NCI-H2171 treated with DMSO at 0.1 percent for 48 hours (cell line): ENCODE measurements around the gene PTPRN2.
"Not testable (repeated sequence)": the region's sequence is repeated elsewhere in the genome, so short reads cannot be mapped to it uniquely, and the experiment has no call there.

Experiments
- DNase-seq: peaks from one replicate; lab custom pipeline; 2025; lab: John Stamatoyannopoulos, UW

The PTPRN2 gene

DNA sequence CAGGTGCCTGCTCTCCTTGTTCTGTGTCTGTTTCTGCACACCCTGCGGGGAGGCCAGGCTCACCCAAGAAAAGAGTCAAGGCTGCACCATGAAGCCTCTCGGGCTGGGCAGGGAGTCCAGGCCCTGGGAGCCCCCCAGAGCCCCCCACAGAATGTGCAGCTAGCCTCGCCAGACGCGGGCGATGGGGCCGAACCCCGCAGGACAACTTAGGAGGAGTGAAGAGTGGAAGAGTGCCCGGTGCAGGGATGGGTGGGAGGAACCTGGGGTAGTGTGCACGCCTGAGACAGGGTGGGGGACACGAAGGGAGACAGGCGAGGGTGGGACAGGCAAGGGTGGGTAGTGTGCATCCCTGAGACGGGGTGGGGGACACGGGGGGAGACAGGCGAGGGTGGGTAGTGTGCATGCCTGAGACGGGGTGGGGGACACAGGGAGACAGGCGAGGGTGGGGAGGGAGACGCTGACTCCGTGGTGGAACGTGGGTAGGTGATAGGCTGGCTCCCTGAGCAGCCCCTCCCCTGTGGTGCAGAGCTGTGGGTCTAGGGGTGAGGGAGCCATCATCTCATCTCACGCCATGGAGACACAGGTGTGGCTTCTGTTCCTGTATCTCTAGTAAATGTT lies 635.5 kb downstream of the PTPRN2 start:
- no peak for DNase-seq

DNA sequence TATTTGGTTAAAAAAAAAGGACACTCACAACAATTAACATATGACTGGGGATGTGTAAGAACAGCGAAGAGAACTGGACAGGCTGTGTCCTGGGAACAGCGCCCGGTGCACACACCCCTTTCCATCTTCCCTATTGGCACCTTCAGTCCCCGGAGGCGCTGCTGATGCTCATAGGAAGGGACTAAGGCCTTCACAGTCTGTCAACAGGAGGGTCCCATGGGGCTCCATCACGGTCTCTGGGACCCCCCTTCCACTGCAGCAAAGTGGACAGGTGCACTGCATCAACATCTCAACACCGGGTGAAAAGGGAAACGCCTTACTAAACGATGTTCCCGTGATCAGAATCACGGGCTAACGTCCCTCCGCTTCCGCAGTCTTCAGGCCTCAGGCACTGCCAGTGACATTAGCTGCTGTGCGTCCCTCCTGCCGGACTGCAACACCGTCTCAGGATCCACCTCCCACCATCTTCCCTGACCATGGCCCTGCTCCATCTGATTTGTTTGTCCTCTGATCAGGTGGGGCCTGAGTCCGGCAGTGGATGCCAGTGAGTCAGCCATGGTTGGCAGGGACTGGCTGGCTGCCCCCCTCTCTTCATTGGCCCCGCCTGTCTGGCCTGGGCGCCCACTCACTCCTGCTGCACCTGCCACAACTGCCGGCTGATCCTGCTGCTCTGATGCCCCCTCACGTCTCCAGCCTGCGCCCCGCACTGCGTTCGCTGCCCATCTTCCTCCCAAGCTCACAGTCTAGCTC lies 636.1 kb downstream of the PTPRN2 start:
- no peak for DNase-seq

DNA sequence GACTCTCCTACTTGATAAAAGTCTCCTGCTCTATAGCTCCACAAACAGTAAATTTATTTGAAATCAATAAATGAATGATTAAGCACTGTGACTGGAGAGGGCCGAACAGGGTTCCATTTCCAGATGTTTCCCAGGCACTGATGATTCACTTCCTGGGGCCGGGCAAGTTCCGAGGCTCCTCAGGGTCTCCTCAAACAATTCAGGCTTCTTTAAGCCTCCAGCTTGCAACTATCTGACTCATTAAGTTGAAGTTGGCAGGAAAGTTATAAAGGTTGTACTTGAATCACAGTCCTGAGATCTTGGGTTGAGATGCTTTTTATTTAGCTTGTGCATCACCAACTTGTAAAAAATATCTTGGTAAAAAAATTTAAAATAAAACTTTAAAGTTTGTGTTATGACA lies 637.9 kb downstream of the PTPRN2 start:
- DNase-seq, result no peak

- no peak for DNase-seq
Observed at GRCh38 chr7:157947504-157947903, 640.1 kb downstream of the PTPRN2 start.

GRCh38 chr7:157946398-157947060 lies 641.1 kb downstream of the PTPRN2 start:
- no peak for DNase-seq

- no peak for DNase-seq
Observed at GRCh38 chr7:157945401-157945800, 642.2 kb downstream of the PTPRN2 start.

- no peak for DNase-seq
Observed at GRCh38 chr7:157944734-157945291, 642.8 kb downstream of the PTPRN2 start.

GRCh38 chr7:157944051-157944450 lies 643.6 kb downstream of the PTPRN2 start:
- no peak for DNase-seq

DNA sequence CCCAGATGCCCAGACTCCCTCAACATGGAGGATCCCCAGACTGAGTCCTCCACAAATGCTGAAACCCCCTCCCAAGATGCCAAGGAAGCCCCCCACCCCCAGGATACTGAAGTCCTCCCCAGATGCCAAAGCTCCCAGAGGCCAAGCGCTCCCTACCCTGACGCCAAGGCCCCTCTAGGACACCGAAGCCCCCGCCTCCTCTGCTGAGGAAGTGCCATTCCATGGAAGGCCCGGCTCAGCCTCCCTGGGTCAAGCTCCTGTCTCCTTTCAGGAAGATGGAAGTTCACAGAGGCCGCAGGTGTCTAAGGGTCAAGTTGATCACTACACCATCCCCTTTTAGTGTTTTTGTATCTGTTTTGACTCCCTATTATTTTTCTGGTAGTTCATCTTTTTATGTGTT lies 644.1 kb downstream of the PTPRN2 start:
- DNase-seq, result no peak

DNA sequence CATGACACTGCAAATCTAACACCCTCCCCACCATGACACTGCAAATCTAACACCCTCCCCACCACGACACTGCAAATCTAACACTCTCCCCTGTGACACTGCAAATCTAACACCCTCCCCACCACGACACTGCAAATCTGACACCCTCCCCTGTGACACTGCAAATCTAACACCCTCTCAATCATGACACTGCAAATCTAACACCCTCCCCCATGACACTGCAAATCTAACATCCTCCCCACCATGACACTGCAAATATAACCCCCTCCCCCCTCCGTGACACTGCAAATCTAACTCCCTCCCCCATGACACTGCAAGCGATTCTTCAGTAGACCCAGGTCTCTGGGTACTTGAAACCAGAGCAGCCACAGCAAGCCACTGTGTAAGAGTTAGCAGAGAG lies 646.4 kb downstream of the PTPRN2 start:
- peak; percentile 6 for DNase-seq

- DNase-seq, result no peak
Observed at GRCh38 chr7:157940497-157940896, 647.1 kb downstream of the PTPRN2 start.

- no peak for DNase-seq
Observed at GRCh38 chr7:157938211-157938610, 649.4 kb downstream of the PTPRN2 start.

DNA sequence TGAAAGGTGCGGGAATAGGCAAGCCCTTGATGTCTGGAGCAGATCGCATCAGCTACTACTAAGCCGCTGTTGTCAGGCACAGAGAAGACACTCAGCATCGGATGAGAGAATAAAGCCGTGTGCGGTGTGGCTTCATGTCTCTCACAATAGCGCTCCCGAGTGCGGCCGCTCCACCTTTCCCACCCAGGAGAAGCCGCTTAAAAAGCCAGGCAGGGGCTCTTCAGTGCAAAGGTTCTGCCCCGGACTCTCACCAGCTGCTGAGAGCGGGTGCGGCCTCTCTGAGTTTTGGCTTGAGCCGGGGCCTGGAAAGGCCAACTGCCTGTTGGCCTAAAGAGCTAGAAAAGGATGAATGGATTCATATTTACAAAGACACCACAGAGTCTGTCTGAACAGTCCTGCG lies 650.2 kb downstream of the PTPRN2 start:
- DNase-seq, result no peak

- DNase-seq, result no peak
Observed at GRCh38 chr7:157936976-157937375, 650.6 kb downstream of the PTPRN2 start.

- DNase-seq, result not testable (repeated sequence)
Observed at GRCh38 chr7:157935721-157936120, 651.9 kb downstream of the PTPRN2 start.

GRCh38 chr7:157933219-157934155 lies 654.1 kb downstream of the PTPRN2 start:
- DNase-seq, result not testable (repeated sequence)

DNA sequence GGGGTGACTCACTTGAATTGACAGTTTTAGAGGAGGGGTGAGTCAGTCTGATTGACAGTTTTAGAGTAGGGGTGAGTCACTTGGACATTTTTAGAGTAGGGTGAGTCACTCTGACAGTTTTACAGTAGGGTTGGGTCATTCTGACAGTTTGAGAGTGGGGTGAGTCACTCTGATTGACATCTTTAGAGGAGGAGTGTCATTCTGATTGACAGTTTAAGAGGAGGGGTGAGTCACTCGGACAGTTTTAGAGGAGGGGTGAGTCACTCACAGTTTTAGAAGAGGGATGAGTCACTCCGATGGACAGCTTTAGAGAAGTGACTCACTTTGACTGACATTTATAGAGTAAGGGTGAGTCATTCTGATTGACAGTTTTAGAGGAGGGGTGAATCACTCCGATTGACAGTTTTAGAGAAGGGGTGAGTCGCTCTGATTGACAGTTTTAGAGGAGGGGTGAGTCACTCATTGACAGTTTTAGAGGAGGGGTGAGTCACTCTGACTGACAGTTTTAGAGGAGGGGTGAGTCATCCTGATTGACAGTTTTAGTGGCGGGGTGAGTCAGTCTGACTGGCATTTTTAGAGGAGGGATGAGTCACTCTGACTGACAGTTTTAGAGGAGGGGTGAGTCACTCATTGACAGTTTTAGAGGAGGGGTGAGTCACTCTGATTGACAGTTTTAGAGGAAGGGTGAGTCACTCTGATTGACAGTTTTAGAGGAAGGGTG lies 655.0 kb downstream of the PTPRN2 start:
- no peak for DNase-seq

DNA sequence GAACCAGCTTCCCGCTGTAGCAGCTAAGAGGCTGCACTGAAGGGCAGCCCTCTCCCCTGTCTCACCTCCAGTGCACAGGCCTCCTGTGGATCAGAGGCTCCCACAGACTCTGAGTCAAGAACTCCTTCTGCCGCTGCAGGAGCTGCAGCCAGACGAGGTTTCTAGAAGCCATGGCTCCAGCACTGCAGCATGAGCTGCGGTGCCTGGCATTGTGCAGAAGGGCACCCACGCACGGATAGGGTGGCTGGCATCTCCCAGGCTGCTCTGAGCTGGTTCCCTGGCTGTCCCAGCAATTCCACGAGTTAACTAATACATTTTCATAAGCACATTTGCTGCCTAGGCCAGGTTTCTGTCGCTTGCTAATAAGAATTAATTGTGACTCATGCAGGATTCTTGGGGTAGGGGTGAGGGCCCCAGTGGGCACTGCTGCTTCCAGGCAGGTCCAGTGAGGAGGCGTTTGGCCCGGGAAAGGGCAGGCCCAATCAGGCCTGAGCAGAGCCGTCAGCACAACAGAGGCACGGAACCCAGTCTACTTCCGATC lies 656.6 kb downstream of the PTPRN2 start:
- DNase-seq, result no peak

GRCh38 chr7:157930441-157930840 lies 657.2 kb downstream of the PTPRN2 start:
- DNase-seq, result no peak

DNA sequence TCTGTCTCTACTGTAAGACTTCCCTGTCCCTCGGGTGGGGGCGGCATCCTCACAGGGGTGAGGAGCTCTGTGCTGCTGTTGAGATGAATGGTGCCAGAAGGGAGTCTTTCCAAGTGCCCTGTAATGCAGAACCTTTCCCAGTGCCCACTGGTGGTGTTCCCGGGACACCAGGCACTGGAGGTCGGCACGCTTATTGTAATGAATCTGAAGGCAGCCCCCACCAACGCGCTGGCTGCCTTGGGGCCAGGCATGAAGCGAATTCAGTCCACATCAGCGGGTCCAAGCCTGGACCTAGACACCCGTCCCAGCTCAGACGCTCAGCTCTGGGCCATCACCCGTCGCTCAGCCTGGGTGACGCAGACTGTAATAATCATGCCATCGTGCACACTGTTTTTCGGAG lies 658.0 kb downstream of the PTPRN2 start:
- DNase-seq, result no peak
